ENCODE results near the gene SNAPC4. TPM values are rescaled to one million over a fixed set of nuclear protein-coding genes. Genes with fewer than 3 reads are reported as not detected.

SNAPC4 gene
- total and polyA plus RNA-seq, 11 donors: 3.1 to 7.8 (median 4.3) TPM

DNA sequence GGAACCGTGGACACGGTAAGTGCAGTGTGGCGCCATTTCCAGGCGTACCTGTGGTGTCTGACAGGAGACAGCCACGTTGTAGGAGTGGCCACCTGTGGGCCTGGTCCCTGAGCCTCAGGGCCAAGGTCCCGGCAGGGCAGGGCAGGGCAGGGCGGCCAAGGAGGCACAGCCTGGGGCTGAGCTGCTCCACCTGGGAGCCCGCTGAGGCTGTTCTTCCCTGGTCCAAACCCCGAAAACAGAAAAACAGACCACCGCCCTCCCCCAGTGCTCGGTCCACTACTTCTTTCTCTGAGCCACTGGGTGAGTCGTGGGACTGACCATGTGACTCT lies 19.1 kb upstream of the SNAPC4 start:
- Histone ChIP-seq H3K27me3 (no peaks in the 10 kb centered on the region), H3K4me3 (no peak overlapping the region), H3K36me3 (peaks cover 2 to 100% (median 98%) of the 10 kb centered on the region in 9 donors), H3K4me1 (no peaks in the 10 kb centered on the region), H3K27ac (no peak overlapping the region), H3K9me3 (no peaks in the 10 kb centered on the region)
- WGBS, 4 donors: 88 to 95% (median 94%) methylated on average over 10 to 12 of the region's 12 CpGs
- ATAC-seq: no peak
- DNase-seq: no peak
- intact Hi-C loops (cut with DNase I): no loop called here
- TF ChIP-seq, protein P1, sequence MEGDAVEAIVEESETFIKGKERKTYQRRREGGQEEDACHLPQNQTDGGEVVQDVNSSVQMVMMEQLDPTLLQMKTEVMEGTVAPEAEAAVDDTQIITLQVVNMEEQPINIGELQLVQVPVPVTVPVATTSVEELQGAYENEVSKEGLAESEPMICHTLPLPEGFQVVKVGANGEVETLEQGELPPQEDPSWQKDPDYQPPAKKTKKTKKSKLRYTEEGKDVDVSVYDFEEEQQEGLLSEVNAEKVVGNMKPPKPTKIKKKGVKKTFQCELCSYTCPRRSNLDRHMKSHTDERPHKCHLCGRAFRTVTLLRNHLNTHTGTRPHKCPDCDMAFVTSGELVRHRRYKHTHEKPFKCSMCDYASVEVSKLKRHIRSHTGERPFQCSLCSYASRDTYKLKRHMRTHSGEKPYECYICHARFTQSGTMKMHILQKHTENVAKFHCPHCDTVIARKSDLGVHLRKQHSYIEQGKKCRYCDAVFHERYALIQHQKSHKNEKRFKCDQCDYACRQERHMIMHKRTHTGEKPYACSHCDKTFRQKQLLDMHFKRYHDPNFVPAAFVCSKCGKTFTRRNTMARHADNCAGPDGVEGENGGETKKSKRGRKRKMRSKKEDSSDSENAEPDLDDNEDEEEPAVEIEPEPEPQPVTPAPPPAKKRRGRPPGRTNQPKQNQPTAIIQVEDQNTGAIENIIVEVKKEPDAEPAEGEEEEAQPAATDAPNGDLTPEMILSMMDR (IDR thresholded peaks at IDR 0.05): no peak
- no peak for TF ChIP-seq POLR2A (IDR thresholded peaks at IDR 0.05)

DNA sequence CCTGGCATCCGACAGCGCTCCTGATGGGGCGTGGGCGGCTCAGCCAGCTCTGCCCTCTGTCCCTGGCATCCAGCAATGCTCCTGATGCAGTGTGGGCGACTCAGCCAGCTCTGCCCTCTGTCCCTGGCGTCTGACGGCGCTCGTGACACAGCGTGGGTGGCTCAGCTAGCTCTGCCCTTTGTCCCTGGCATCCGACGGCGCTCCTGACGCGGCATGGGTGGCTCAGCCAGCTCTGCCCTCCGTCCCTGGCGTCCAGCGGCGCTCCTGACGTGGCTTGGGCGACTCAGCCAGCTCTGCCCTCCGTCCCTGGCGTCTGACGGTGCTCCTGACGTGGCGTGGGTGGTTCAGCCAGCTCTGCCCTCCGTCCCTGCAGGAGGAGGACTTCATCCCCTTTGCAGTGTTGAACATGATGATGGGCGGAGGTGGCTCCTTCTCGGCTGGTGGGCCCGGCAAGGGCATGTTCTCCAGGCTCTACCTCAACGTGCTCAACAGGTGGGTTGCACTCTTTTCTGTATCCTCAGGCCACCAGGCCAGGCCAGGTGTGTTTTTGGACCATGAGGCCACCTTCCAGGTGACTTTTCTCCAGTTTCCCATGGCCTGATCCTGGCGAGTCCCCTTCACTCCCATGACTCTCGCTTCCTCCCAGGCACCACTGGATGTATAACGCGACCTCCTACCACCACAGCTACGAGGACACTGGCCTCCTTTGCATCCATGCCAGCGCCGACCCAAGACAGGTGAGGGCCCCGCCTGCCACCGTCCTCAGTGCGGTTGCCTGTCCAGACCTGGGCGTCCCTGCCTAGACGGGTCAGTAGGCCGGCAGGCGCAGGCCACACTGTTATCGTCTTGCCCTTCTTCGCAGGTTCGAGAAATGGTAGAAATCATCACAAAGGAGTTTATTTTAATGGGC lies 18.5 kb upstream of the SNAPC4 start:
- 94 to 95% (median 94%) methylated on average over 32 to 48 of the region's 48 CpGs for WGBS, 4 donors
- ATAC-seq: no peak
- Histone ChIP-seq H3K9me3 (no peaks in the 10 kb centered on the region), H3K4me3 (no peak overlapping the region), H3K4me1 (no peaks in the 10 kb centered on the region), H3K27ac (no peak overlapping the region), H3K36me3 (peaks cover 2 to 100% (median 98%) of the 10 kb centered on the region in 9 donors), H3K27me3 (no peaks in the 10 kb centered on the region)
- TF ChIP-seq, protein P1 (IDR thresholded peaks at IDR 0.05): no peak
- no peak for TF ChIP-seq POLR2A (IDR thresholded peaks at IDR 0.05)
- intact Hi-C loops (cut with DNase I): no loop called here
- no peak for DNase-seq

DNA sequence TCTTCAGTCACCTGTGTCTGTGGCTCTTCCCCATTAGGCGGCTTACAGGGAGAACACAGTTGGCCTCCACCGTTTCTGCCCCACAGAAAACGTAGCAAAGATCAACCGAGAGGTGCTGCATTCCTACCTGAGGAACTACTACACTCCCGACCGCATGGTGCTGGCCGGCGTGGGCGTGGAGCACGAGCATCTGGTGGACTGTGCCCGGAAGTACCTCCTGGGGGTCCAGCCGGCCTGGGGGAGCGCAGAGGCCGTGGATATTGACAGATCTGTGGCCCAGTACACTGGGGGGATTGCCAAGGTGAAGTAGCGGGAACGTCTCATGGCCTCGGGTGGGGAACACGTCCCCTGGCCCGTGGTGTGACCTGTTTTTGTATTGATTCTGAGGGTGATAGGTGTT lies 16.9 kb upstream of the SNAPC4 start:
- H3K4me1 ChIP-seq: peaks cover 0 to 13% (median 2%) of the 10 kb centered on the region in 12 donors
- WGBS, 4 donors: 92 to 95% (median 94%) methylated on average over 19 of the region's 19 CpGs
- intact Hi-C loops (cut with DNase I): no loop called here
- DNase-seq (no peak), ATAC-seq (no peak)
- H3K9me3 ChIP-seq: no peaks in the 10 kb centered on the region
- no peak overlapping the region for H3K27ac ChIP-seq
- no peaks in the 10 kb centered on the region for H3K27me3 ChIP-seq
- H3K36me3 ChIP-seq: peaks cover 2 to 100% (median 93%) of the 10 kb centered on the region in 9 donors
- H3K4me3 ChIP-seq: no peak overlapping the region
- no peak for TF ChIP-seq POLR2A (IDR thresholded peaks at IDR 0.05)
- TF ChIP-seq, protein P1 (IDR thresholded peaks at IDR 0.05): no peak

DNA sequence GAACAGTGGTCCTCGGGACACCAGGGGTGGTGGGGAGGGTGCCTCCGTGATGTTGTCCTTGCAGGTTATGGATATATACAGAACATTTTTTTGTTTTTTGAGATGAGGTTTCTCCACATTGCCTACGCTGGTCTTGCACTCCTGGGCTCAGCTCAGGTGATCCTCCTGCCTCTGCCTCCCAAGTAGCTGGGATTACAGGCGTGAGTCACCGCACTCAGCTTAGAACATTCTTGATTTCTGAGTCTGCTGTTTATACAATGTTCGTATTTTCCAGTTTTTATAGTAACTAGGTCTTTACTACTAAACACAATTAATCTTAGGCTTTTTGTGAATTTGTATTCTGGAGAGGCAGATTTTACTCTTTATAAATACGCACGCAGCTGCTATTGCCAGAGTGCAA lies 16.5 kb upstream of the SNAPC4 start:
- Histone ChIP-seq H3K36me3 (peaks cover 2 to 97% (median 88%) of the 10 kb centered on the region in 9 donors), H3K27ac (no peak overlapping the region), H3K4me3 (no peak overlapping the region), H3K4me1 (peaks cover 2 to 18% (median 7%) of the 10 kb centered on the region in 12 donors), H3K27me3 (no peaks in the 10 kb centered on the region), H3K9me3 (no peaks in the 10 kb centered on the region)
- WGBS, 4 donors: 96 to 98% (median 96%) methylated on average over 8 of the region's 8 CpGs
- ATAC-seq (no peak), DNase-seq (no peak)
- intact Hi-C loops (cut with DNase I): no loop called here
- TF ChIP-seq, protein P1 (IDR thresholded peaks at IDR 0.05): no peak
- TF ChIP-seq POLR2A (IDR thresholded peaks at IDR 0.05): no peak

Measured in heart left ventricle (tissue), 16 donors.